ENCODE measurements around the gene PPP4R2. TPM values are rescaled to one million over a fixed set of nuclear protein-coding genes. Genes with fewer than 3 reads are reported as not detected.
"Not testable (repeated sequence)": the region's sequence is repeated elsewhere in the genome, so short reads cannot be mapped to it uniquely, and the experiment has no call there.

PPP4R2 gene
- polyA plus RNA-seq, 1 donor from 2014 or later = 37.6 TPM

DNA sequence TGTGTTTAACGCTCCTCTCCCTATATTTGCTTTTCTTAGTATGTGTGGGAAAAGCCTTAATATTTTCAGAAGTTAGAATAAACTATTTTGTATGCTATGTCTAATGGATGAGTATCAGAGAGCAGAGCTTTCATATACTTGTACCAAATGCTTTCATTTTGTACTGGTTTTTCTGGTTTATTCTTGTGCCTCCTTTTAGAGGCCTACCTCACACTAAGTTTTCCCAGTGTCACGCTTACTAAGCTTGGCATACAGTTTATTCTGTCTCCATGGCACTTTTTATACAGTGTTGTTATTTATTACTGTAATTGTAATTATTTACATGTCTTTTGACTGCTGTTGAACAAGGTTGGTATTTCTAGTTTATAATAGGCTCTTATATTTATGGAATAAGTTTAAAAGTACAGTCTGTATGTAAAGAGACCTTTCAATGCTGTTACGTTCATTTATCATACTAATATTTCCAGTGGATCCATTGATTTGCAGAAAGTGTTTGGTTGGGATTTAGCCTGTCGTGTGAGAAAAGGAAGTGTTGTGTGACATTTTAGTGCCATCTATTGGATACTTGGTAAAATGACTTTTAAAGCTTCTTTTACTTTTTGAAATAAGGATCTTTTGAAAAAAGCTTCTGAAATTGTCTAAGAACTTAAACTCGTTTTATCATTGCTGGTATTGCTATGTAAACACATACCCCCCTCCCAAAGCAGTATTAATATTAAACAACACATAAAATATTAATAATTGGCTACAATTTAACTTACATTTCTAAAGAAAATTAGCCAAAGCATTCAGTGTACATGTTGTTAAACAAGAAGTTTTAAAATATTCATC is 59.6 kb downstream of the PPP4R2 start:
- Mint-ChIP-seq H3K4me1 (peaks cover 6 to 13% (median 9%) of the 10 kb centered on the region in 3 donors), H3K4me3 (no peak overlapping the region), H3K27ac (no peak overlapping the region), H3K27me3 (no peaks in the 10 kb centered on the region), H3K9me3 (no peaks in the 10 kb centered on the region), H3K36me3 (no peaks in the 10 kb centered on the region)

DNA sequence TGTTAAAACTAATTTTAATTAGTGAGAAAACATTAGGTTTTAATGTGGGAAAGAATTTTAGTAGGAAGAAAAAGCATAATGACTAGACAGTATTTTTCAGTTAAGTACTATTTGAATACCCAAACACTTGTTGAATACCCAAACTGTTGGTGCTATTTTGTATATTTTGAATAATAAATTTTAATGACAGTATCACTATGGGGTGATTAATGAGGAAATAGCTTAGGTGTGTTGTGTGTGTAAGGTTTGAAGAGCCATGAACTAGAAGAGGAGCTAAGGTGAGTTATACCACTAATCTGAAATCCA is 60.2 kb downstream of the PPP4R2 start:
- Mint-ChIP-seq H3K27ac (no peak overlapping the region), H3K9me3 (no peaks in the 10 kb centered on the region), H3K4me1 (peaks cover 6 to 11% (median 9%) of the 10 kb centered on the region in 3 donors), H3K36me3 (no peaks in the 10 kb centered on the region), H3K27me3 (no peaks in the 10 kb centered on the region), H3K4me3 (no peak overlapping the region)

DNA sequence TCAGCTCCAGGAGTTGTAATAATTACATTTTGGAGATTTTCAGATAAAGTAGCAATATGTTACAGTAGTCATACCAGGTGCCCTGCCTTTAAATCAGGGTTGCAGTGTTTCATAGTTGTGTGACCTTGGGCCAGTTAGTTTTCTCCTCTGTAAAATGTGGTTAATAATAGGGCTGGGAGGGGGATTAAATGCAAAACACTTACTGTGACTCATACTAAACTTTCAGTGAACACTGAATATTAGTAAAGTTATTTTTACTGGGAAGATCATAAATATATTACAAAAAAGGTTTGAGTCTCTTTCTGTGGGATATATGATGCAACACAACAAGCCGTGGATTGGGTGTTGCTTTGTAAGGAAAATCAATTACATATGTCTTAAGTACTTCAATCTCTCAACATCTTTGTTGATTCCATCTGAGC is 63.7 kb downstream of the PPP4R2 start:
- Mint-ChIP-seq H3K27ac (no peak overlapping the region), H3K4me3 (no peak overlapping the region), H3K36me3 (no peaks in the 10 kb centered on the region), H3K27me3 (no peaks in the 10 kb centered on the region), H3K4me1 (peaks cover 4 to 8% (median 6%) of the 10 kb centered on the region in 3 donors), H3K9me3 (no peaks in the 10 kb centered on the region)

DNA sequence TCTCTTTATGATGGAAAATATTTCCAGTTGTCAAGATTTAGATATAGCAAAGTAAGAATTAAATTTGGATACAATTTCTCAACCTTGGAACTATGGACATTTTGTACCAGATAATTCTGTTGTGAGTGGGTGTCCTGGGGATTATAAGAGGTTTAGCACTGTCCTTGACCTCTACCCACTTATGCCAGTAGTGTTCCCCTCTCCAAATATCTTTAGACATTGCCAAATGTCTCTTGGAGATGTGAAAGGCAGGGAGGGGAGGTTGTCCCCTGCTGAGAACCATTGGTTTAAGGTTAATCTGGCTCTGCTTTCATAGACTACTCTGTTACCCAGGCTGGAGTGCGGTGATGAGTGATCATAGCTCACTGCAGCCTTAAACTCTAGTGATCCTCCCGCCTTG is 64.8 kb downstream of the PPP4R2 start, which contains the start of gene EBLN2:
EBLN2 (plus strand) TSS at position 244 of the 400 bp plus-strand sequence. CDS start 423 bp downstream, outside the sequence.
- H3K27ac Mint-ChIP-seq = no peak within 1 kb of the TSS
- peaks cover 1 to 2% (median 1%) of the 10 kb centered on the region in 3 donors for H3K4me1 Mint-ChIP-seq
- H3K4me3 Mint-ChIP-seq = no peak within 1 kb of the TSS
- H3K36me3 Mint-ChIP-seq = peaks cover 1% of the 10 kb centered on the region
- no peaks in the 10 kb centered on the region for H3K9me3 Mint-ChIP-seq
- no peaks in the 10 kb centered on the region for H3K27me3 Mint-ChIP-seq

DNA sequence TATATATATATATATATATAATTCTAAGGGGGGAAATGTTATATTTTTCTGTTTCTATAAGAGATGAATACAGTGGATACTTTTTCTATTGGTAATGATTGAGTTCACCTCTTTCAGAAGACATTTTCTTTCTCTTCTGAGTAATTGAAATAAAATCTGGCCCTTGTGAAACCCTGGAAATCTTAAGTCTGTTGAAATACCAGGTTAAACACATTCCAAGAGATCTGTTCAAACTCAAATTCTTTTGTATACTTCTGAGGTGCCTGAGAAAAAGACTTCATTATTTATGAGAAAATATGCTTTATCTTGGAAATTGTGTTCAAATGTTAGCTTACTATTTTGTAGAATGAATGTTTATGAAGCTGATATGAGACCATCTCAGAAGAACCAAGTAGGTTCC is 69.6 kb downstream of the PPP4R2 start:
- not testable (repeated sequence) for H3K4me1 Mint-ChIP-seq, H3K27me3 Mint-ChIP-seq, H3K9me3 Mint-ChIP-seq, H3K36me3 Mint-ChIP-seq, H3K4me3 Mint-ChIP-seq, H3K27ac Mint-ChIP-seq

DNA sequence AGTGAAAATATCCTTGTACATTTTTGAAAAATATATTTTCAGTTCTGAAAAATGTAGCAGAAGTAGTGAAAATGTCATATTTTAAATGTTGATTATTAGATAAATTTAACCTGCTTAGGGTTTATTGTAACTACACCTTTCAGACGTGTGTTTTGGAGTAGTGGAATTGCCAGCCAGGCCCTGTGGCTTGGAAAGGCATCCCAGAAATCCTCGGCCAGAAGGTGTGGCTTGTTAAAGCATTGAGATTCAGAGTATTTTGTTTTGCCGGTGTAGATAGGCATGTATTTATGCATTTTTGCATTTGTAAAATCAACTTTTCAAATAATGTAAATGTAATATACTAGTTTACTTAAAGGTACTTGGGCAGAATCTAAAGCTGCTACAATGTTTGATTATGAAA is 71.8 kb downstream of the PPP4R2 start:
- Mint-ChIP-seq H3K36me3 (peaks cover 1% of the 10 kb centered on the region), H3K4me1 (peaks cover 0 to 2% (median 0%) of the 10 kb centered on the region in 3 donors), H3K27me3 (no peaks in the 10 kb centered on the region), H3K9me3 (no peaks in the 10 kb centered on the region), H3K27ac (no peak overlapping the region), H3K4me3 (no peak overlapping the region)

DNA sequence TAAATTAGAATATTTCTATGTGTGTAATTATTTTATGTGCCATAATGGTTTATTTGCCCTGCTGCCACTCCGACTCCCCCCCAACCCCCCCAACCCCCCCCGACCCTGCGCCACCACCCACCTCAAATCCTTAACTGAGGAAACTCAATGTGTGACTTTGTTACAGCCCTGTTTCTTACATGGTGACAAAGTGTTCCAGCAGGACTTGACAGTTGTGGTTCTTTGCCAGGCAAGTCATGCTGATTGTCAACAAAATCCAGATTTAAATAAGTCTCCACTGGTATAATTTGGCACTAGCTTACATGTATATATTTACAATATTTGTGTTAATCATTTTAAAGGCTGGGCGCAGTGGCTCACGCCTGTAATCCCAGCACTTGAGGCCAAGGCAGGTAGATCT is 72.6 kb downstream of the PPP4R2 start:
- Mint-ChIP-seq H3K9me3 (no peaks in the 10 kb centered on the region), H3K27ac (no peak overlapping the region), H3K4me1 (peaks cover 0 to 2% (median 0%) of the 10 kb centered on the region in 3 donors), H3K36me3 (peaks cover 1% of the 10 kb centered on the region), H3K4me3 (no peak overlapping the region), H3K27me3 (no peaks in the 10 kb centered on the region)

DNA sequence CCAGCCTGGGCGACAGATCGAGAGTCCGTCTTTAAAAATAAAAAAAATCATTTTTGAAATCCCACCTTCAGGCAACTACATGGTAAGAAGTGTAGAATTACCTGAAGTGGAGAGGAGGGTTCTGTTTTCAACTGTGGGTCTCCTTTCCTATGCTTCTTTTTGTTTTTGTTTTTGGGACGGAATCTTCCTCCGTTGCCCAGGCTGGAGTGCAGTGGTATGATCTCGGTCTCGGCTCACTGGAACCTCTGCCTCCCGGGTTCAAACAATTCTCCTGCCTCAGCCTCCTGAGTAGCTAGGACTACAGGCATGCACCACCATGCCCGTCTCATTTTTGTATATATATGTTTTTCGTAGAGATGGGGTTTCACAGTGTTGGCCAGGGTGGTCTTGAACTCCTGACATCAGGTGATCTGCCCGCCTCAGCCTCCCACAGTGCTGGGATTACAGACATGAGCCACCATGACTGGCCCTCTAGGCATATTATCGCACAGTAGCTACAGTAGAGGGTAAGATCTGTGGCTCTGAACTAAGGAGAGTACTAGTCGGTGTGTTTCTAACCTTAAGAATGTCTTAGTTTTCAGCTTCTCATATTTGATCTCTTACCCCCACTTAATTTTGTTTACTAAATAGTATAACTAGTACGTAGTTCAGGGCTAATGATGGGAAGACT is 73.3 kb downstream of the PPP4R2 start:
- Mint-ChIP-seq H3K27me3 (no peaks in the 10 kb centered on the region), H3K36me3 (peaks cover 1% of the 10 kb centered on the region), H3K9me3 (no peaks in the 10 kb centered on the region)

DNA sequence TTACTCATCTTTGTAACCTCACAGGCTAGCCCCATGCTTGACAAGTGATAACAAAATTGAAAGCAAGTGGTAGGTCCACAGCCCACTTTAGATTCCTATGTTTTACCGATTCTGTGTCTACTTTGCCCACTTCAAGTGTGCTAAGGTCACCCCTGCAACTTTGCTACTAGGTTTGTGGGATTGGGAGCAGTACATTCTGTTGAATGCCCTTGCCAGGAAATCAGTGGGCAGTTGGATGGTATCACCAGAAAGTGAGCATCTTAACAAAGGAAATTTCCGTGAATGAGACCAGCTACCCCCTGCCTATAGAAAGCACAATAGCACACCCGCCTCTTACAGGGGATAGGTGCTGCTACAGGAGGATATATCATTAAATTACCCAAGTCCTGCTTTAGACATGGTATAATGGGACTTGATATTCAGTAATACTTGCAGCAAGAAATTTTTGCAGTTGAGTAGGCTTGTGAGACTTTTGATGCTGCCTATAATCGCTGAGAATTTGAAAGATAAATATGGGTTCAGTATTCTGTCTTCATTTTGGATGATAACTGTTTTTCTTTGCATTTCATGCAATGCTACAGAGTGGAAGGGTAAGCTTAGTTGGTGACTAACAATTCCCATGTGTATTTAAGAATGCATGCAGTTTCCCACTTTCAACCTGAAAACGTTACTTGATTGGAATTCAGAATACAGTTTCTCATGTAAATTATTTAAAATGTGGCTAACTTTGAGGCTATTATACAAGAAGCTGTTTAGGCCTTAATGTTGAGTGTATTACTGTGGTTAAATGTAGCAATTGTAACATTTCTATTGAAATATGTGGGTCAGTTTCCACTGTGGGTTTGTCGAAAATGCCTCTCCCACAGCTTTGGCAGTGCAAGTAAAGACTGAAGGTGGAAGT is 74.3 kb downstream of the PPP4R2 start:
- H3K36me3 Mint-ChIP-seq = peaks cover 1% of the 10 kb centered on the region
- H3K27me3 Mint-ChIP-seq = no peaks in the 10 kb centered on the region
- H3K4me3 Mint-ChIP-seq = no peak overlapping the region
- H3K9me3 Mint-ChIP-seq = no peaks in the 10 kb centered on the region
- peaks cover 0 to 2% (median 0%) of the 10 kb centered on the region in 3 donors for H3K4me1 Mint-ChIP-seq
- H3K27ac Mint-ChIP-seq = no peak overlapping the region

More for the DNA sequence above, 73.3 kb downstream of the PPP4R2 start:
- Mint-ChIP-seq H3K27ac (no peak overlapping the region), H3K4me3 (no peak overlapping the region), H3K4me1 (peaks cover 0 to 2% (median 0%) of the 10 kb centered on the region in 3 donors)

DNA sequence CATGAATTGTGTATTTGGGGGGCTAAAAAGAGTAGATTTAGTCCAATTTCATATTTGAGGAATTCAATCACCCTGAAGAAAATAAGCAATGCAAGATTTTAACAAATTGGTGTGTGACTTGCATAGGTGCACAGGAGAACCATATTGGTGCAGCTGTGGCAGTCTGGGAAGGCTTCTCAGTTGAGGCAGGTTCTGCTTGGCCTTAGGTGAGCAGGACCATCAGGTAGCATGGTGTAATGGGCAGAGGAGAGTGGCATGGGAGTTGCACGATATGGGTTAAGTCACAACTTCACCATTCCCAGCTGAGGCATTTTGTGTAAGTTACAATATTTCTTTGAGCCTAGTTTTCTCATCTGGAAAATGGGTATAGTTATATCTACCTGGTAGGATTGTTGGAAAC is 75.3 kb downstream of the PPP4R2 start:
- no peaks in the 10 kb centered on the region for H3K36me3 Mint-ChIP-seq
- H3K27ac Mint-ChIP-seq = no peak overlapping the region
- no peaks in the 10 kb centered on the region for H3K27me3 Mint-ChIP-seq
- H3K4me3 Mint-ChIP-seq = no peak overlapping the region
- no peaks in the 10 kb centered on the region for H3K9me3 Mint-ChIP-seq
- H3K4me1 Mint-ChIP-seq = peaks cover 0 to 2% (median 0%) of the 10 kb centered on the region in 3 donors

DNA sequence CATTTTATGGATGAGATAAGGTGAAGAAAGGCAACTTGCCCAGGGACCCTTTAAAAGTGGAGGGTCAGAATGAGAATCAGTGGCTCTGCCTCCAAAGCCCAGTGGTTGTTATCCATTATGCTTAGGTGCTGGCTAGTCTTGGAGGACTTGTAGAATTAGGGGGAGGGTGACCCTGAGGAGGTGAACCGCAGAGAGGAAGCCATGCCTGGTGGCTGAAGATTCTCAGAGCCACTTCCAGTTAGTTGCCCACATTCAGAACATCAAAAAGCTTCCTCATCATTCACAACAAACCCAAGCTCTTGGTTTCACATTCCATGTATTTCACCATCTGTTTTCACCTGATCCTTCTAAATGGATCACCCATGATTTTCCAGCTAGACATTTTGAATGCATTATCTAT is 76.0 kb downstream of the PPP4R2 start:
- H3K27ac Mint-ChIP-seq = peak overlapping the region in 1 of 3 donors; percentile 59
- H3K9me3 Mint-ChIP-seq = no peaks in the 10 kb centered on the region
- no peak overlapping the region for H3K4me3 Mint-ChIP-seq
- H3K36me3 Mint-ChIP-seq = no peaks in the 10 kb centered on the region
- H3K27me3 Mint-ChIP-seq = no peaks in the 10 kb centered on the region
- H3K4me1 Mint-ChIP-seq = peaks cover 0 to 2% (median 0%) of the 10 kb centered on the region in 3 donors

DNA sequence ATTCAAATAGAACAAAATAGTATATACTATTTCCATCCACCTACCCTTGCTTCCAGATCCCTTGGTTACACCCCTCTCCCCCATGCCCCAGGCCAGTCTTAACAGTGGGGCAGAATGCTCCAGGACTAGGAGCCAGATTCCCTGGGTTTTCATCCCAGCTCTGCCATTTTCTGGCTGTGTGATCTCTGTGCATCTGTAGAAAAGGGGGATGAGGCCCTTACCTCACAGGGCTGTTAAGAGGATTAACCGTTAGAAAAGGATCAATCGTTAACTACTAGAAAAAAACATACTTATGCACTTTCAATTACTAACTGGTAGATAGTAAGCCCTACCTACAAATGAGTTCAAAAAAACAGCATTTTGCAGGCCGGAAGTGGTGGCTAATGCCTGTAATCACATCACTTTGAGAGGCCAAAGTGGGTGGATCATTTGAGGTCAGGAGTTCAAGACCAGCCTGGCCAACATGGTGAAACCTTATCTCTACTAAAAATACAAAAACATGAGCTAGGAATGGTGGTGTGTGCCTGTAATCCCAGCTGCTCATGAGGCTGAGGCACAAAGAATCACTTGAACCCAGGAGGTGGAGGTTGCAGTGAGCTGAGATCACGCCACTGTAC is 76.6 kb downstream of the PPP4R2 start:
- no peak overlapping the region for H3K27ac Mint-ChIP-seq
- H3K4me3 Mint-ChIP-seq = no peak overlapping the region
- H3K9me3 Mint-ChIP-seq = no peaks in the 10 kb centered on the region
- no peaks in the 10 kb centered on the region for H3K36me3 Mint-ChIP-seq
- H3K4me1 Mint-ChIP-seq = peaks cover 0 to 2% (median 0%) of the 10 kb centered on the region in 3 donors
- H3K27me3 Mint-ChIP-seq = no peaks in the 10 kb centered on the region

DNA sequence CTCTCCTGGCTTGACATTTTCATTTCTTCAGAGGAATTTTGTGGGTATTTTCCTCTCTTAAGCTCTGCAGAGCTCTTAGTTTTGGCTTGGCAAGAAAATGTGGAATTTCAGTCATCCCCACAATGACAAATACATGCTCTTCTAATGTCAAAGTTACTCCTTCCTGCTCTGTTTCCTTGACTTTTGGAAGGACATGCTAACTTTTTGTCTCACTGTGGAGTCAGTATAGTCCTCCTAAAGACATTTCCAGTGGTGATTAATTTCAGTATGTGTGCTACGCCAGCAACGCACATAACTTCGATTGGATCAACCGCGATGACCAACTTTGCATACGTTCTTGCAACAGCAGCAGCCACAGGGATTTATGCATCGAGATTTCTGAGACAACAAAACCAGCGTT is 78.2 kb downstream of the PPP4R2 start:
- Mint-ChIP-seq H3K9me3 (no peaks in the 10 kb centered on the region), H3K27me3 (no peaks in the 10 kb centered on the region), H3K36me3 (no peaks in the 10 kb centered on the region), H3K4me1 (peaks cover 0 to 2% (median 0%) of the 10 kb centered on the region in 3 donors), H3K4me3 (no peak overlapping the region), H3K27ac (no peak overlapping the region)

DNA sequence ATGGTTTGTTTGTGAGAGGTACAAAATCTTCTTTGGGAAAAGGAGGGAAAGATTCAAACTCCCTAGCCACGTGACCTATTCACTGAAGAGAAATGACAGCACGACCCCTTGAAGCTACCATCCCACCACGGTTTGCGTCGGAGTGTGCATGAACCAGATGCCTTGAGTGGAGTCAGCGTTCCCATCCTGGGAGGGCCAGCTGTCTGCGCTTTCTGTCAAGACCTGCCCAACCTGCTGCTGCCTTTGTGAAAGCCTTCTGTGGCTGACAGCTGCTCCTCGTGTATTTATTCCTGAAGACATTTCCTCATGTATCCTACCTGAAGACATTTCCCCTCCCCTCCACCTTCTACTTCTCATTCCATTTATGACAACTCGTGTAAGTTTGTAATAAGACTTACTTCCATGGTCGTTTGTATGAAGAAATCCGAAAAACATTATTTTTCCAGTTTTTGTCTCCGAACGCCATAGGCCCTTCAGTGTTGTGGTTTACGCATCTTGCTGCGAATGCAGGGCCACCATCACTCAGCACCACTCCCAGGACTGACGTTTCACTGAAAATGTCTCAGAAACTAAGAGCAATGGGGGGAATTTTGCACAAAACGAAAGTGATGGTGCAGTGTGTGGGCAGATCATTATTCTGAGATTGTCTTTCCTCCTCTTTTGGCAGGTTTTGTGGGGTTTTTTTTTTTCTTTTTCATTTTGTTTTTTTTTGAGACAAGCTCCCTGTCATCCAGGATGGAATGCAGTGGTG is 83.8 kb downstream of the PPP4R2 start:
- no peak overlapping the region for H3K4me3 Mint-ChIP-seq
- no peaks in the 10 kb centered on the region for H3K27me3 Mint-ChIP-seq
- no peaks in the 10 kb centered on the region for H3K36me3 Mint-ChIP-seq
- H3K4me1 Mint-ChIP-seq = no peaks in the 10 kb centered on the region
- peak overlapping the region in 2 of 3 donors; percentile 19 to 62 for H3K27ac Mint-ChIP-seq
- H3K9me3 Mint-ChIP-seq = no peaks in the 10 kb centered on the region

Data from IgD-negative memory B cell (primary cell).